GM18520 (cell line): ENCODE data around the gene BYSL.

Source experiments
- ATAC-seq: cut with Tn5 transposase; IDR thresholded peaks from one replicate; pipeline ENCODE4 v1.9.1; 2021; ENCODE audit not compliant: unreplicated experiment

Gene BYSL

GRCh38 chr6:41914869-41915530 is 6.3 kb upstream of the BYSL start:
- no peak for ATAC-seq

GRCh38 chr6:41917528-41917927 is 3.8 kb upstream of the BYSL start:
- no peak for ATAC-seq

- ATAC-seq, result no peak
These were observed 356 bp downstream of the BYSL start for GRCh38 chr6:41921712-41921998.

GRCh38 chr6:41922154-41922553 is 855 bp downstream of the BYSL start:
- ATAC-seq, result no peak

GRCh38 chr6:41927253-41927652 is 6.0 kb downstream of the BYSL start:
- no peak for ATAC-seq

- ATAC-seq, result no peak
These were observed 8.6 kb downstream of the BYSL start for GRCh38 chr6:41929924-41930323.

GRCh38 chr6:41931792-41932191 is 10.5 kb downstream of the BYSL start:
- no peak for ATAC-seq

GRCh38 chr6:41932378-41932777 is 11.1 kb downstream of the BYSL start:
- ATAC-seq, result no peak

GRCh38 chr6:41934278-41935192 is 13.2 kb downstream of the BYSL start:
- no peak for ATAC-seq

GRCh38 chr6:41935193-41935574 is 13.9 kb downstream of the BYSL start:
- ATAC-seq, result no peak

GRCh38 chr6:41935685-41936072 is 14.4 kb downstream of the BYSL start:
- ATAC-seq, result no peak

GRCh38 chr6:41936073-41936837 is 15.0 kb downstream of the BYSL start:
- ATAC-seq, result peak; percentile 45

- no peak for ATAC-seq
These were observed 16.2 kb downstream of the BYSL start for GRCh38 chr6:41937472-41937860.

- ATAC-seq, result no peak
These were observed 16.7 kb downstream of the BYSL start for GRCh38 chr6:41937861-41938574.

GRCh38 chr6:41938590-41939175 is 17.4 kb downstream of the BYSL start:
- no peak for ATAC-seq

GRCh38 chr6:41939176-41939847 is 18.0 kb downstream of the BYSL start:
- ATAC-seq, result no peak

GRCh38 chr6:41939848-41940758 is 18.8 kb downstream of the BYSL start:
- no peak for ATAC-seq

GRCh38 chr6:41940759-41941279 is 19.5 kb downstream of the BYSL start:
- no peak for ATAC-seq
